MM.1S (cell line): ENCODE measurements around the gene PIGZ.

Experiments used
- DNase-seq: peaks from one replicate; pipeline ENCODE4 v3.0.0-alpha.2; 2015
- H2AFZ ChIP-seq: fragments of 300-600 bp; sonication (generic); 2 replicates; pipeline ENCODE4 v1.6.0; 2016; ENCODE audit warnings: antibody characterized with exemption, low read length
- H3F3A ChIP-seq: fragments of 300-600 bp; sonication (generic); 2 replicates; pipeline ENCODE4 v1.6.1; 2016; ENCODE audit warnings: mild to moderate bottlenecking, antibody characterized with exemption, low read length, moderate library complexity, mixed read lengths; ENCODE audit not compliant: insufficient read depth
- H3K27ac ChIP-seq: fragments of 300-600 bp; sonication (generic); 2 replicates; pipeline ENCODE4 v1.5.1; 2016; ENCODE audit warnings: mild to moderate bottlenecking, low read length
- H3K27me3 ChIP-seq: fragments of 300-600 bp; sonication (generic); replicated peaks from 2 replicates; pipeline ENCODE4 v1.6.0; 2016; ENCODE audit warnings: low read length; ENCODE audit not compliant: insufficient read depth
- H3K36me3 ChIP-seq: fragments of 300-600 bp; sonication (generic); replicated peaks from 2 replicates; pipeline ENCODE4 v1.6.1; 2016; ENCODE audit warnings: mild to moderate bottlenecking, low read length, mixed read lengths; ENCODE audit not compliant: insufficient read depth
- H3K4me1 ChIP-seq: fragments of 300-600 bp; sonication (generic); 2 replicates; pipeline ENCODE4 v1.6.1; 2016; ENCODE audit warnings: low read length, mixed read lengths
- H3K4me2 ChIP-seq: fragments of 300-600 bp; sonication (generic); 2 replicates; pipeline ENCODE4 v1.6.0; 2016; ENCODE audit warnings: low read depth, low read length
- H3K4me3 ChIP-seq: fragments of 300-600 bp; sonication (generic); 2 replicates; pipeline ENCODE4 v1.5.1; 2016; ENCODE audit warnings: low read length, mixed read lengths
- H3K79me2 ChIP-seq: fragments of 300-600 bp; sonication (generic); 2 replicates; pipeline ENCODE4 v1.6.1; 2016; ENCODE audit warnings: mixed run types, low read length, mixed read lengths
- H3K9ac ChIP-seq: fragments of 300-600 bp; sonication (generic); 2 replicates; pipeline ENCODE4 v1.6.1; 2016; ENCODE audit warnings: low read length, mixed read lengths
- H3K9me2 ChIP-seq: fragments of 300-600 bp; sonication (generic); replicated peaks from 2 replicates; pipeline ENCODE4 v1.6.1; 2016; ENCODE audit warnings: mild to moderate bottlenecking, low read length, mixed read lengths; ENCODE audit not compliant: insufficient read depth
- H3K9me3 ChIP-seq: fragments of 300-600 bp; sonication (generic); replicated peaks from 2 replicates; pipeline ENCODE4 v1.6.1; 2016; ENCODE audit warnings: mild to moderate bottlenecking, low read length, mixed read lengths; ENCODE audit not compliant: insufficient read depth
- H4K20me1 ChIP-seq: fragments of 300-600 bp; sonication (generic); 2 replicates; pipeline ENCODE4 v1.6.1; 2016; ENCODE audit warnings: mild to moderate bottlenecking, low read length, moderate library complexity, mixed read lengths; ENCODE audit not compliant: insufficient read depth
- EZH2 ChIP-seq: fragments of 300-600 bp; sonication (generic); optimal IDR thresholded peaks from 2 replicates; pipeline ENCODE3; 2017; ENCODE audit warnings: low read depth, mild to moderate bottlenecking, antibody characterized with exemption, low read length, mixed read lengths
- EZH2phosphoT487 ChIP-seq: fragments of 300-600 bp; sonication (generic); IDR thresholded peaks from 2 replicates; pipeline ENCODE4 v1.6.1; 2018; ENCODE audit warnings: antibody characterized with exemption, low read length
- TF ChIP-seq, protein P1 (sequence below): fragments of 300-600 bp; sonication (generic); IDR thresholded peaks from 2 replicates; pipeline ENCODE4 v1.5.1; 2016; ENCODE audit warnings: antibody characterized with exemption, low read length, mixed read lengths

Gene PIGZ

GRCh38 chr3:196932600-196932999 lies 36.0 kb downstream of the PIGZ start:
- Histone ChIP-seq H3K9ac (no peak overlapping the region), H3K9me3 (no peaks in the 10 kb centered on the region), H4K20me1 (no peaks in the 10 kb centered on the region), H3K27ac (no peak overlapping the region), H3F3A (peaks cover 9% of the 10 kb centered on the region; the same call in 1 of the 2 replicates), H3K36me3 (peaks cover 28% of the 10 kb centered on the region), H3K4me1 (no peaks in the 10 kb centered on the region), H3K9me2 (no peaks in the 10 kb centered on the region), H2AFZ (no peak overlapping the region), H3K4me3 (no peak overlapping the region), H3K79me2 (no peaks in the 10 kb centered on the region), H3K27me3 (no peaks in the 10 kb centered on the region), H3K4me2 (no peak overlapping the region)
- TF ChIP-seq EZH2phosphoT487, result no peak
- TF ChIP-seq, protein P1, sequence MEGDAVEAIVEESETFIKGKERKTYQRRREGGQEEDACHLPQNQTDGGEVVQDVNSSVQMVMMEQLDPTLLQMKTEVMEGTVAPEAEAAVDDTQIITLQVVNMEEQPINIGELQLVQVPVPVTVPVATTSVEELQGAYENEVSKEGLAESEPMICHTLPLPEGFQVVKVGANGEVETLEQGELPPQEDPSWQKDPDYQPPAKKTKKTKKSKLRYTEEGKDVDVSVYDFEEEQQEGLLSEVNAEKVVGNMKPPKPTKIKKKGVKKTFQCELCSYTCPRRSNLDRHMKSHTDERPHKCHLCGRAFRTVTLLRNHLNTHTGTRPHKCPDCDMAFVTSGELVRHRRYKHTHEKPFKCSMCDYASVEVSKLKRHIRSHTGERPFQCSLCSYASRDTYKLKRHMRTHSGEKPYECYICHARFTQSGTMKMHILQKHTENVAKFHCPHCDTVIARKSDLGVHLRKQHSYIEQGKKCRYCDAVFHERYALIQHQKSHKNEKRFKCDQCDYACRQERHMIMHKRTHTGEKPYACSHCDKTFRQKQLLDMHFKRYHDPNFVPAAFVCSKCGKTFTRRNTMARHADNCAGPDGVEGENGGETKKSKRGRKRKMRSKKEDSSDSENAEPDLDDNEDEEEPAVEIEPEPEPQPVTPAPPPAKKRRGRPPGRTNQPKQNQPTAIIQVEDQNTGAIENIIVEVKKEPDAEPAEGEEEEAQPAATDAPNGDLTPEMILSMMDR, result no peak
- no peak for TF ChIP-seq EZH2
- no peak for DNase-seq

- H3F3A ChIP-seq, result peaks cover 9% of the 10 kb centered on the region; the same call in 1 of the 2 replicates
- no peaks in the 10 kb centered on the region for H3K9me3 ChIP-seq
- no peak overlapping the region for H3K27ac ChIP-seq
- H2AFZ ChIP-seq, result no peak overlapping the region
- no peaks in the 10 kb centered on the region for H3K79me2 ChIP-seq
- H3K9ac ChIP-seq, result no peak overlapping the region
- no peaks in the 10 kb centered on the region for H3K9me2 ChIP-seq
- H3K4me3 ChIP-seq, result no peak overlapping the region
- H3K36me3 ChIP-seq, result peaks cover 22% of the 10 kb centered on the region
- H4K20me1 ChIP-seq, result no peaks in the 10 kb centered on the region
- DNase-seq, result no peak
- TF ChIP-seq EZH2phosphoT487, result no peak
- H3K27me3 ChIP-seq, result no peaks in the 10 kb centered on the region
- H3K4me1 ChIP-seq, result no peaks in the 10 kb centered on the region
- no peak overlapping the region for H3K4me2 ChIP-seq
These were observed 36.6 kb downstream of the PIGZ start for GRCh38 chr3:196931828-196932587.

DNA sequence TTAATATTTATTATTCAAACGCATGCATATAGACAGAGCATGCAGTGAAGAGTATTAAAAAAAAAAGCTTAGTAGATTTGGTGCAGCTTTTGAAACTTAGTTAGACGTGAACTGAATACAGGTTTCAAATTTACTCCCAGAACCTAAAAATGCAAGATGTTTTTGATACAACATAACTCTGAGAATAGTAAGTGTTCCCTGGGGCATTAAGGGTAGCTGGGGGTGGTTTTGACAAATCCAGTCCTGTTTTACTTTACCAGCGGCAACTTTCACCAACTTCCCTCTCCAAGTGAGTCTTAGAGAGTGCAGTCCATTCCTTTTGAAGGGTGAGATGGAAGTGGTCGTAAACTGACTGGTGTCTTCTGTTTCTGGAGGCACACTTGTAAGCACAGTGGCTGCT lies 37.5 kb downstream of the PIGZ start:
- H4K20me1 ChIP-seq, result no peaks in the 10 kb centered on the region
- H3K4me1 ChIP-seq, result no peaks in the 10 kb centered on the region
- no peaks in the 10 kb centered on the region for H3K79me2 ChIP-seq
- H3K9me3 ChIP-seq, result no peaks in the 10 kb centered on the region
- H3K9me2 ChIP-seq, result no peaks in the 10 kb centered on the region
- H3F3A ChIP-seq, result peaks cover 9% of the 10 kb centered on the region; the same call in 1 of the 2 replicates
- no peak overlapping the region for H3K9ac ChIP-seq
- H2AFZ ChIP-seq, result no peak overlapping the region
- no peaks in the 10 kb centered on the region for H3K27me3 ChIP-seq
- no peak for DNase-seq
- H3K4me3 ChIP-seq, result no peak overlapping the region
- peaks cover 15% of the 10 kb centered on the region for H3K36me3 ChIP-seq
- no peak overlapping the region for H3K4me2 ChIP-seq
- TF ChIP-seq, protein P1, result no peak
- TF ChIP-seq EZH2, result no peak
- no peak for TF ChIP-seq EZH2phosphoT487
- H3K27ac ChIP-seq, result no peak overlapping the region
